Colonic mucosa (tissue), 4 donors: ENCODE measurements around the gene SLC12A7. TPM values are rescaled to one million over a fixed set of nuclear protein-coding genes. Genes with fewer than 3 reads are reported as not detected.

ENCODE experiments used
- DNase-seq: peaks from one replicate; pipeline ENCODE4 v3.0.0-alpha.2; 2020
- H3K27ac ChIP-seq: fragments of 200-600 bp; one replicate; pipeline ENCODE4 v1.8.0; 2021
- H3K27me3 ChIP-seq: fragments of 200-600 bp; one replicate; pipeline ENCODE4 v1.8.0; 2021
- H3K36me3 ChIP-seq: fragments of 200-600 bp; one replicate; pipeline ENCODE4 v1.8.0; 2021
- H3K4me1 ChIP-seq: fragments of 200-600 bp; one replicate; pipeline ENCODE4 v1.8.0; 2021; ENCODE audit warnings: mild to moderate bottlenecking
- H3K4me3 ChIP-seq: fragments of 200-600 bp; one replicate; pipeline ENCODE4 v1.8.0; 2021
- H3K9ac ChIP-seq, 2 donors: one replicate each; pipeline ENCODE4 v1.7.0; 2013; ENCODE audit warnings: control low read depth in 2 of 2, low read depth in 2 of 2, low read length in 2 of 2
- H3K9me3 ChIP-seq: fragments of 200-600 bp; one replicate; pipeline ENCODE4 v1.8.0; 2021
- CTCF ChIP-seq: fragments of 200-600 bp; IDR thresholded peaks from one replicate; pipeline ENCODE4 v1.8.0; 2022; ENCODE audit warnings: antibody characterized with exemption, mild to moderate bottlenecking
- intact Hi-C: fragments of 100-400 bp; cut with DNase I; formaldehyde crosslinking; loops from one replicate; pipeline ENCODE4 v1.14.1; 2022
- total RNA-seq, 2 donors: library from RNA; stranded (reverse); fragmentation: NEBNext Ultra II Directional in 1 of 2; extraction: Animal tissue kit (Norgen Biotek cat#: 25700) in 1 of 2; gene quantifications; one replicate each; pipeline ENCODE4 v1.2.1, GENCODE V29; 2021
- donor health status: healthy.
- donor health status: DM: no; HTN: no; CAD: no.
- donor health status: DM: no; HTN: no; CAD: no.

The SLC12A7 gene
- total RNA-seq, 2 donors from 2014 or later, result 64.6 to 81.2 TPM

- H3K27me3 ChIP-seq, result peaks cover 25% of the 10 kb centered on the region
- H3K36me3 ChIP-seq, result no peaks in the 10 kb centered on the region
- no peak overlapping the region for H3K9ac ChIP-seq
- no peaks in the 10 kb centered on the region for H3K9me3 ChIP-seq
- intact Hi-C loops, result loop anchor here (5.0 kb wide), 1 partner anchor 92 kb away; no protein-coding TSS in a partner anchor
- no peak for DNase-seq
- no peak overlapping the region for H3K27ac ChIP-seq
- no peak overlapping the region for H3K4me3 ChIP-seq
- no peaks in the 10 kb centered on the region for H3K4me1 ChIP-seq
- no peak for TF ChIP-seq CTCF
Measured at GRCh38 chr5:1013948-1014301, 97.9 kb downstream of the SLC12A7 start.

- no peak for DNase-seq
- Histone ChIP-seq H3K36me3 (no peaks in the 10 kb centered on the region), H3K4me1 (no peaks in the 10 kb centered on the region), H3K9me3 (no peaks in the 10 kb centered on the region), H3K27me3 (peaks cover 29% of the 10 kb centered on the region), H3K27ac (no peak overlapping the region), H3K4me3 (no peak overlapping the region), H3K9ac (no peak overlapping the region)
- intact Hi-C loops, result loop anchor here (5.0 kb wide), 1 partner anchor 91 kb away; no protein-coding TSS in a partner anchor
- no peak for TF ChIP-seq CTCF
Measured at GRCh38 chr5:1013238-1013947, 98.5 kb downstream of the SLC12A7 start.

- H3K36me3 ChIP-seq, result no peaks in the 10 kb centered on the region
- H3K4me1 ChIP-seq, result no peaks in the 10 kb centered on the region
- H3K9me3 ChIP-seq, result no peaks in the 10 kb centered on the region
- TF ChIP-seq CTCF, result no peak
- no peak overlapping the region for H3K9ac ChIP-seq
- no peak for DNase-seq
- peaks cover 34% of the 10 kb centered on the region for H3K27me3 ChIP-seq
- intact Hi-C loops, result loop anchor here (5.0 kb wide), 1 partner anchor 91 kb away; no protein-coding TSS in a partner anchor
- no peak overlapping the region for H3K27ac ChIP-seq
- no peak overlapping the region for H3K4me3 ChIP-seq
Measured at GRCh38 chr5:1012900-1013237, 99.0 kb downstream of the SLC12A7 start.

- Histone ChIP-seq H3K27me3 (peaks cover 39% of the 10 kb centered on the region), H3K9ac (no peak overlapping the region), H3K36me3 (no peaks in the 10 kb centered on the region), H3K4me3 (no peak overlapping the region), H3K27ac (no peak overlapping the region), H3K4me1 (no peaks in the 10 kb centered on the region), H3K9me3 (no peaks in the 10 kb centered on the region)
- no peak for DNase-seq
- no peak for TF ChIP-seq CTCF
- intact Hi-C loops, result loop anchor here (5.0 kb wide), 1 partner anchor 90 kb away; no protein-coding TSS in a partner anchor
Measured at GRCh38 chr5:1012313-1012841, 99.5 kb downstream of the SLC12A7 start.

- Histone ChIP-seq H3K4me1 (no peaks in the 10 kb centered on the region), H3K36me3 (no peaks in the 10 kb centered on the region), H3K9ac (no peak overlapping the region), H3K4me3 (no peak overlapping the region), H3K27ac (no peak overlapping the region), H3K9me3 (no peaks in the 10 kb centered on the region), H3K27me3 (peaks cover 42% of the 10 kb centered on the region)
- TF ChIP-seq CTCF, result no peak
- DNase-seq, result no peak
- intact Hi-C loops, result loop anchor here (5.0 kb wide), 1 partner anchor 90 kb away; no protein-coding TSS in a partner anchor
Measured at GRCh38 chr5:1011741-1012312, 100.0 kb downstream of the SLC12A7 start.
